H1 (cell line): ENCODE measurements around the gene RALGAPA2. TPM values are rescaled to one million over a fixed set of nuclear protein-coding genes. Genes with fewer than 3 reads are reported as not detected.

Experiments
- CHD2 ChIP-seq: IDR thresholded peaks from 2 replicates; pipeline ENCODE4 v1.6.1; 2012; ENCODE audit warnings: low read length, improper control_type of control experiment
- EZH2 ChIP-seq: fragments of 200-600 bp; sonication (generic); IDR thresholded peaks from 2 replicates; pipeline ENCODE4 v1.7.1; 2012; ENCODE audit warnings: low read depth, mild to moderate bottlenecking, moderate library complexity, low read length, inconsistent platforms; ENCODE audit not compliant: severe bottlenecking
- FOSL1 ChIP-seq: IDR thresholded peaks from 2 replicates; pipeline ENCODE4 v1.6.1; 2011; ENCODE audit warnings: mild to moderate bottlenecking, low read depth, low read length, moderate library complexity; ENCODE audit not compliant: insufficient read depth
- POLR2A ChIP-seq, 2 experiments: IDR thresholded peaks; 1 replicate in 1 of 2; 2 replicates in 1 of 2; pipeline ENCODE4 v1.6.1; 2011; ENCODE audit warnings: low read depth in 2 of 2, low read length in 2 of 2, mild to moderate bottlenecking in 2 of 2; ENCODE audit errors: control extremely low read depth in 1 of 2
- polyA plus RNA-seq, 7 experiments: library from polyadenylated mRNA; depleted of rRNA in 3 of 7; stranded (reverse) in 5 of 7; unstranded in 2 of 7; fragments of >200 nt in 5 of 7; fragments of 200-250 nt in 2 of 7; gene quantifications; 1 replicate in 5 of 7; 2 replicates in 1 of 7; 4 replicates in 1 of 7; pipeline versions ENCODE4 v1.2.1 to v1.2.3, GENCODE V29; 2011 to 2013; ENCODE audit warnings: missing spikeins in 2 of 7, mixed read lengths in 2 of 7
- total RNA-seq: library from RNA; stranded (reverse); fragmentation: NEBNext Ultra II Directional; extraction: Animal tissue kit (Norgen Biotek cat#: 25700); gene quantifications from 2 replicates; pipeline ENCODE4 v1.2.1, GENCODE V29; 2021

RALGAPA2 gene
- total and polyA plus RNA-seq, 2 of the 8 experiments (the other 6 are each of a cell fraction or from before 2014, with no cell fraction given) = 5.1 to 25.5 TPM

DNA sequence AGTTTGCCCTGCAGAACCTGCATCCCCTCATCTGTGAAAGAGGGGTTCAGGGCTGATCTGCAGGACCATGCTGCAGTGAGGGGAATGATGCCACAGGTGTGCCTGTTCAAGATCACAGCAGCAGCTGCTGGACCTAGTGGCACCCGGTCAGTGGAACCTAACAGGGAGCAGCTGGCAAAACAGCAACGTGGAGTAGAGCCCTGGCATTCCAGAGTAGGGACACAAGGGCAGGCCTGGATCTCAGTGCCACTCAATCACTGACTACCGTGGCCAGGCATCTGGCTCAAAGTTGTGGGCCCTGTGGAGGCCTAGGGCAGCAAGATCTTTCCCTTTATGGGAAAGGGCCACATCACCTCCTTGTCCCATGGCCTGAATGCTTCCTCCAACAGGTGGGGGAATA, 282.4 kb downstream of the RALGAPA2 start (continued):
- TF ChIP-seq CHD2 = no peak
- no peak for TF ChIP-seq EZH2
- TF ChIP-seq FOSL1 = no peak
- no peak for TF ChIP-seq POLR2A (IDR thresholded peaks at IDR 0.05; ENCODE audit: control extremely low read depth in 1 of 2, low read depth in 2 of 2, low read length in 2 of 2)
- TF ChIP-seq, all 59 proteins: peak for 0
